ENCODE measurements around the gene MBNL1.
A peak's percentile ranks its signal among the peaks of the same experiment; 100 is the strongest.
"Not testable (repeated sequence)": the region's sequence is repeated elsewhere in the genome, so short reads cannot be mapped to it uniquely, and the experiment has no call there.

Gene MBNL1

GRCh38 chr3:152321955-152322377, 53.2 kb downstream of the MBNL1 start:
- no peak for DNase-seq

GRCh38 chr3:152322756-152323155, 54.0 kb downstream of the MBNL1 start:
- DNase-seq = peak; percentile 60

GRCh38 chr3:152323834-152324233, 55.1 kb downstream of the MBNL1 start:
- DNase-seq = no peak

GRCh38 chr3:152325136-152325535, 56.4 kb downstream of the MBNL1 start:
- DNase-seq = no peak

- peak; percentile 47 for DNase-seq
Measured at GRCh38 chr3:152327203-152327602, 58.5 kb downstream of the MBNL1 start.

- DNase-seq = no peak
Measured at GRCh38 chr3:152328841-152329240, 60.1 kb downstream of the MBNL1 start.

GRCh38 chr3:152330559-152330958, 61.8 kb downstream of the MBNL1 start:
- peak; percentile 78 for DNase-seq

GRCh38 chr3:152331018-152331541, 62.4 kb downstream of the MBNL1 start:
- DNase-seq = peak; percentile 41

GRCh38 chr3:152331998-152332397, 63.3 kb downstream of the MBNL1 start:
- no peak for DNase-seq

- DNase-seq = no peak
Measured at GRCh38 chr3:152333928-152334327, 65.2 kb downstream of the MBNL1 start.

- no peak for DNase-seq
Measured at GRCh38 chr3:152334761-152335160, 66.0 kb downstream of the MBNL1 start.

GRCh38 chr3:152335273-152335672, 66.5 kb downstream of the MBNL1 start:
- no peak for DNase-seq

GRCh38 chr3:152337337-152337736, 68.6 kb downstream of the MBNL1 start:
- not testable (repeated sequence) for DNase-seq

- DNase-seq = no peak
Measured at GRCh38 chr3:152338159-152338720, 69.5 kb downstream of the MBNL1 start.

- DNase-seq = no peak
Measured at GRCh38 chr3:152339881-152340505, 71.3 kb downstream of the MBNL1 start.

GRCh38 chr3:152345233-152345632, 76.5 kb downstream of the MBNL1 start:
- DNase-seq = no peak

- DNase-seq = no peak
Measured at GRCh38 chr3:152346058-152346457, 77.3 kb downstream of the MBNL1 start.

- no peak for DNase-seq
Measured at GRCh38 chr3:152346740-152347139, 78.0 kb downstream of the MBNL1 start.

- DNase-seq = no peak
Measured at GRCh38 chr3:152348436-152349177, 79.9 kb downstream of the MBNL1 start.

- no peak for DNase-seq
Measured at GRCh38 chr3:152349392-152349791, 80.7 kb downstream of the MBNL1 start.

GRCh38 chr3:152350139-152350538, 81.4 kb downstream of the MBNL1 start:
- DNase-seq = no peak

GRCh38 chr3:152350776-152351175, 82.0 kb downstream of the MBNL1 start:
- no peak for DNase-seq

- no peak for DNase-seq
Measured at GRCh38 chr3:152352554-152352953, 83.8 kb downstream of the MBNL1 start.

GRCh38 chr3:152353578-152353977, 84.8 kb downstream of the MBNL1 start:
- no peak for DNase-seq

Measured in hematopoietic multipotent progenitor cell treated with erythropoietin and hydrocortisone succinate and interleukin-3 and kit ligand, for 6 days (in vitro differentiated cells).